ENCODE measurements around the gene FOXP1. TPM values are rescaled to one million over a fixed set of nuclear protein-coding genes. Genes with fewer than 3 reads are reported as not detected.

Gene FOXP1
- total and polyA plus RNA-seq, 2 of the 8 experiments (the other 6 are each of a cell fraction or from before 2014, with no cell fraction given): 13.9 to 25.4 TPM

- Histone ChIP-seq H4K8ac (ENCODE audit: extremely low read depth, insufficient read depth, low read length) (no peak overlapping the region), H2BK120ac (replicated peaks; ENCODE audit: low read depth, low read length) (no peak overlapping the region), H2BK5ac (ENCODE audit: low read depth, low read length) (no peak overlapping the region), H2AK5ac (ENCODE audit: low read depth, low read length) (no peak overlapping the region), H3K4me3 (ENCODE audit: extremely low read depth in 1 of 4, insufficient read depth in 2 of 4, low read depth in 3 of 4, low read length in 4 of 4) (no peak overlapping the region), H2BK15ac (ENCODE audit: low read length) (no peak overlapping the region), H3K9me3 (ENCODE audit: insufficient read depth in 2 of 2, low read depth in 1 of 2, low read length in 1 of 2) (no peaks in the 10 kb centered on the region), H3K79me1 (ENCODE audit: low read depth, low read length) (no peaks in the 10 kb centered on the region), H2AFZ (ENCODE audit: low read length) (no peak overlapping the region), H3K23ac (ENCODE audit: insufficient read length) (no peak overlapping the region), H3K27me3 (replicated peaks in 1 of 4; ENCODE audit: control insufficient read depth in 3 of 4, extremely low read depth in 1 of 4, insufficient read depth in 3 of 4, low read length in 3 of 4) (no peaks in the 10 kb centered on the region), H3K36me3 (ENCODE audit: control insufficient read depth in 2 of 4, insufficient read depth in 4 of 4, low read length in 3 of 4) (no peaks in the 10 kb centered on the region), H3K9ac (replicated peaks in 1 of 4; ENCODE audit: extremely low read depth in 1 of 4, low read depth in 3 of 4, low read length in 3 of 4) (no peak overlapping the region), H3K18ac (ENCODE audit: extremely low read depth, low read length) (no peak overlapping the region), H3K4ac (replicated peaks; ENCODE audit: insufficient read length, low read depth, low read length) (no peak overlapping the region), H2BK20ac (ENCODE audit: low read length) (no peak overlapping the region), H3K4me2 (ENCODE audit: insufficient read depth in 1 of 2, low read depth in 2 of 2, low read length in 2 of 2) (no peak overlapping the region), H4K5ac (ENCODE audit: insufficient read length, low read depth, low read length) (no peak overlapping the region), H3K27ac (ENCODE audit: low read depth, low read length) (no peak overlapping the region), H4K91ac (replicated peaks; ENCODE audit: insufficient read length, low read length) (no peak overlapping the region), H4K20me1 (replicated peaks in 1 of 2; ENCODE audit: control insufficient read depth in 1 of 2, insufficient read depth in 2 of 2, low read length in 2 of 2) (no peaks in the 10 kb centered on the region), H3K79me2 (ENCODE audit: control insufficient read depth in 1 of 2, insufficient read depth in 2 of 2, low read length in 2 of 2) (no peaks in the 10 kb centered on the region), H3K4me1 (replicated peaks in 1 of 4; ENCODE audit: control insufficient read depth in 3 of 4, insufficient read depth in 4 of 4, low read length in 3 of 4) (no peaks in the 10 kb centered on the region), H2BK12ac (ENCODE audit: low read depth, low read length) (no peak overlapping the region), H3K23me2 (ENCODE audit: low read depth, low read length) (no peaks in the 10 kb centered on the region), H3K14ac (ENCODE audit: insufficient read length) (no peak overlapping the region), H3K56ac (replicated peaks; ENCODE audit: insufficient read length, low read depth, low read length) (no peak overlapping the region)
- POLR2A ChIA-PET (ENCODE audit: partially characterized antibody): no interaction called here
- no peak for FAIRE-seq
- CTCF ChIA-PET (ENCODE audit: partially characterized antibody): no interaction called here
- no peak for DNase-seq (ENCODE audit: low read depth in 1 of 2, low spot score in 2 of 2)
- no peak for TF ChIP-seq FOSL1 (IDR thresholded peaks at IDR 0.05; ENCODE audit: insufficient read depth, low read depth, low read length)
- TF ChIP-seq KDM1A (IDR thresholded peaks at IDR 0.05; ENCODE audit: borderline replicate concordance, low read length): no peak
- no peak for TF ChIP-seq SP1 (IDR thresholded peaks at IDR 0.05; ENCODE audit: low read depth, low read length)
- WGBS, 2 experiments (ENCODE audit: extremely low coverage in 1 of 2, insufficient coverage in 1 of 2, insufficient read length in 1 of 2, insufficient replicate concordance in 2 of 2, low coverage in 1 of 2, low lambda C conversion rate in 2 of 2, missing lambda C conversion rate in 1 of 2): 94% methylated on average over 8 of the region's 8 CpGs; no CpG with 5 or more reads in 1 of the 2 experiments
Observed at GRCh38 chr3:71358243-71358642, 225.3 kb downstream of the FOXP1 start.

Data from H1 (cell line).